GM18873 (cell line): ENCODE data around the gene LYPLA2.
"Not testable (repeated sequence)": the region's sequence is repeated elsewhere in the genome, so short reads cannot be mapped to it uniquely, and the experiment has no call there.

ENCODE experiments used
- ATAC-seq: cut with Tn5 transposase; IDR thresholded peaks from one replicate; pipeline ENCODE4 v1.9.1; 2021; ENCODE audit warnings: mild to moderate bottlenecking, moderate library complexity, moderate number of reproducible peaks; ENCODE audit not compliant: unreplicated experiment, low FRiP score

Gene LYPLA2

GRCh38 chr1:23825762-23826522 is 35.0 kb downstream of the LYPLA2 start:
- ATAC-seq, result peak; percentile 46

GRCh38 chr1:23826590-23826989 is 35.6 kb downstream of the LYPLA2 start:
- not testable (repeated sequence) for ATAC-seq

GRCh38 chr1:23827717-23828116 is 36.8 kb downstream of the LYPLA2 start:
- no peak for ATAC-seq

- not testable (repeated sequence) for ATAC-seq
These were observed 43.2 kb downstream of the LYPLA2 start for GRCh38 chr1:23834156-23834555.

GRCh38 chr1:23836037-23836436 is 45.1 kb downstream of the LYPLA2 start:
- ATAC-seq, result no peak

- no peak for ATAC-seq
These were observed 47.0 kb downstream of the LYPLA2 start for GRCh38 chr1:23837908-23838307.

GRCh38 chr1:23838401-23838866 is 47.5 kb downstream of the LYPLA2 start:
- no peak for ATAC-seq

GRCh38 chr1:23843644-23844043 is 52.7 kb downstream of the LYPLA2 start:
- no peak for ATAC-seq
